ENCODE results near the gene NEDD4L.
A peak's percentile ranks its signal among the peaks of the same experiment; 100 is the strongest.

The NEDD4L gene

DNA sequence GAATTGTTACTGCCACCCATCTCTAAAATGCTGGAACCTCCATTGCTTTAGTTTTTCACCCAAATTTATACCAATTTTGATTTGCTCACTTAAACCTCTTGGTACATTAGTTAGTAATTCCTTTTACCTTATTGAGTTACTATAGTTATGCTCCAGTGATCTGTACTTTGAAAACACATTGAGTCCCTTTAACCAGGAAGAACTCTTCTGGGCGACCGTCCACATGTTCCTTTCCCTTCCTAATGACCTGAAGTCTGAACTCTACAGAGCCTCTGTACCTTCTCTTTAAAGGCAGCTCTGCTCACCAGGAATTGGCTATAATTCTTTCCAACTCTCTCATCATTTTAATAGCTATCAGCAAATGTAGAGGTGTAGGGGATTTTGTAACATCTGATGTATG is 290.0 kb downstream of the NEDD4L start:
- no peak for DNase-seq

DNA sequence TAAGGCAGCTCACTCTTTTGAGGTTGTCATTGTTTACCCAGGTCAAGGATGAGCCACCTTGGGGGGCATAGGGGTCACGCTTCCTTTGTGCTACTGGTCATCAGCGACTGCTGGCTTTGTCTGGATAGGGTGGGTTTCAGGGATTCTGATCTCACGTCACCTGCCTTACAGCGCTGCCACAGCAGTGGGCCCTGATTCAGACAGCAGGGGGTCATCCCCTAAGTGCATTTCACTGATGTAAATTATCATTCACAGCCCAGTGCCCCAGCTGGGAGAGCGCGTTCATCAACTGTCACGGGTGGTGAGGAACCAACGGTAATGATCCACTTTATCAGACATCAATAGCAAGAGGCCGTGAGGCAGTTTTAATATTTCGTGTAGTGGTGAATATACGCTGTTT is 291.2 kb downstream of the NEDD4L start:
- DNase-seq = no peak

DNA sequence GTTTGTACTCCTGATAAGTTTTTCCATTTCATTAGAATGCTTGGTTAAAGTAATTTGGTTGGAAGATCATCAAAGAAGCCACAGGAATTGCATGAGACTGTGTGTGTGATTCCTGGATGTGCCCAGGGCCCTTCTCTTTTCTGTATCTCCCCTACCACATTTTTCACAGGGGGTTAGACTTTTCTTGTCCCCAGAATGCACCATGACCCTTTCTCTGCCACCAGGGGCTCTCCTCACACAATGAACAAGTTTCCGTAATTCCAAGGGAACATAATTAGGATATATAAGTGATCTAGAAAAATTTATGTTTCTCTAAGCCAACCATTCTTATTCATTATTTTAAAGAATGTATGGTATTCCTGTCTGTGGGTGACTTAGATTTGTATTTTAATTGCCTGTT is 291.8 kb downstream of the NEDD4L start:
- DNase-seq = peak; percentile 33

DNA sequence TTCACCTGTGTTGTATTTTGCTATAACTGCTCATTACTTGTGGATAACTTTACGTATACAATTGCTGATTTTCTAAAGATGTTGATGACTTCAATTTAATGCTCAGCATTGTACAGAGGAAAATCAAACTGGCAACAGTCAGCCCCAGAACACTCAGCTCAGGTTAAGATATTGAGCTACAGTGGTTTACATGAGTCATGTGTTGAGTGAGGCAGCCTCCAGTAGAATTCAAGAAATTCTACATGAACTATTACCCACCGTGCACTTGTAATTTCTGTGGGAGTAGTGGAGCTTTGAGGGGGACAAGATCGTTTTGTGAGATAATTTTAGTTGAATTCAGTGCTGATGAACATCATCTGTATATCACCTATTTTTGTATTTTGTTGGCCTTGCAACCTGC is 292.6 kb downstream of the NEDD4L start:
- DNase-seq = peak; percentile 46

DNA sequence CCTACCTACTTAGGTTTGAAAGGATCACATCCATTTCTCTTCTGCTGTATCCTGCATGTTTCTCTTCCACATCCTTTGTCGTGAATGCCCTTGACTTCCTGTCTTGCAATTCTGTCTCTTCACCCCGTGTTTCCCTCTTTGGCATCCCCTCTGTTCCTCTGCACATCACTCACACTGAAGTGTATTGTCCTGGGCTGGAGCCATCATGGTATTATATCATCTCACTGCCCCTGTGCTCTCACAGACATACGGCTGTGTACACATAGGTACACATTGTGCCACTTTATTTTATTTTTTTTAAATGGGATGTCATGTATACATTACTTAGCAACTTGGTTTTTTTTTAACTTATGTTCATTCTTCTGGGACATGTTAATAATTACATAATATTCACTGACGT is 293.3 kb downstream of the NEDD4L start:
- DNase-seq = no peak

DNA sequence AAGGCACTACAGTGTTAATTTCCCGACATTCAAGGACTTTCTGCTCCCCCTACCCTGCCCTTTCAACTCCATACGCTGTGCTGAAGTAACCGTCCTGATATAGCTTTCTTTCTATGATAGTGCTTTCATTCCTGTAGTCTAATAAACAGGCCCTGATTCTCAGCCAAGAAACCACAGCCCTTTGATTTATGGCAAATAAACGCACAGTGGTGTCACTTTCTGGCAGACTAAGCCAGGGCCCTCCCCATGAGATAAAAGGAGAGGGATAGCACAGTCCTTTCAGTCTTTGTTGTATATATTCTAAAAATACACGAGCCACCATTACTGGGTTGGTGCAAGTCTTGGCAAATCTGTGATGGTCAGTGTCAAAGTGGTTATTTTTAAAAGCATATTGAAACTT is 293.7 kb downstream of the NEDD4L start:
- DNase-seq = peak; percentile 58

DNA sequence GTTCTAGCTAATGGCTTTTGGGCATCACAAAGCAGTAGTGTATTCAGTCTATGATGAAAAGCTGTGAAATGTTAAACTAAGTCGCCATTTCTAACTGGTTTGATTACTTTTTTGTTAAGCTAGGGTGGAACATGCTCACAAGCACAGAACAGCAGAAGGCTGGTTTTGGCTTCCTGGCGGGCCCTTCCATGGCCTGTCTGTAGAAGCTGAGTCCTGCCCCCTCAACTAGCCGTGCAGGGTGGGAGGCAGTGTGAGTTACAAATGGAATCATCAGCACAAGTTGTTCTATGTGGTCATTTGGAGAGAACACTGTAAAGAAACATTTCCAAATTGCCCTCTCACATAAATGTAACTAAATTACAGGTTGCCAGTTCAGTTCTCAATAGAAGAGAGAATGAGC is 294.1 kb downstream of the NEDD4L start:
- DNase-seq = no peak

DNA sequence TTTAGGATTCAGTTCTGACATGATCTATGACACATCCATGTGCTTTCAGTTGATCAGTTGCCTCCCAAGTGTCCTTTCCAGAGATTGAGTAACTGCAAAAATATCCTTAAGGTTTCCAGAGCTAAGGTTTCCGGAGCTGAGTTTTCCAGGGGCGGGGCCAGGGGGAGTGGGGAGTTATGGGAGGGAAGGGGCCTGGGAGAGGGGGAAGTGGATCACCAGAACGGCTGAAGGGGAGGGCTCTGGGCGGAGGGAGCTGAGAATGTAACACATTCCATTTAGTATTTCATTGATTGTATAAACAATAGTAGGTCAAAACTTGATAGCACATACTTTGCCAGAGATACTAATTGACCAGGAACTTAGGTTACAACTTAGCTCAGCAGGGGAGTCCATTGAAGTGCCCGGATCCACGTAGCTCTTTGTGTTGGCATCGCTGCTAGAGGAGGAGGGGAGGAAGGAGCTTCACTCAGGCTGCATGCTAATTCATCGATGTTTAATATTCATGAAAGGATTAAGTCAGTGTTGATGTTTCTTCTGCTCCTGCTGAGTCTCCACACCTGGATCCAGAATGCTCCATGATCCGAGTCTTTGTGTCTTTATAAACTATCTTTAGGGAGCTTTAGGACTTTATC is 295.1 kb downstream of the NEDD4L start:
- DNase-seq = peak; percentile 69

DNA sequence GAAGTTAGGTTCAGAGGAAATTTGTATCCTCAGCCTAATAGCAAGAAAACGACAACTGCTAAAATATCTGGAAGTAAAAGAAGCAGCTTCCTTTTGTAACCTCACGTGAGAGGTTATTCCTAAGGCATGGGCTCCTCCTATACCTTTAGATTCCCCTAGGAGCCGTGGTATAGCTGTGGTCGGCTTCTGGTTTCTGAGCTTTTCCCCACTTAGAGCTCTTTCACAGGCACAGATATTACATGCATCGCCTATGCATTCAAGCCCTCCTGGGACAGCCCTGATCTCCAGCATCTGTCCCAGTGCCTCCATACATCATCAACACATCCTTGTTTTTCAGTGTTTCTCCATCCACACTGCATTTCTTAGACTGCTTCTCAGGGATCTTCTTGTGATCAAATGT is 295.9 kb downstream of the NEDD4L start:
- DNase-seq = no peak

DNA sequence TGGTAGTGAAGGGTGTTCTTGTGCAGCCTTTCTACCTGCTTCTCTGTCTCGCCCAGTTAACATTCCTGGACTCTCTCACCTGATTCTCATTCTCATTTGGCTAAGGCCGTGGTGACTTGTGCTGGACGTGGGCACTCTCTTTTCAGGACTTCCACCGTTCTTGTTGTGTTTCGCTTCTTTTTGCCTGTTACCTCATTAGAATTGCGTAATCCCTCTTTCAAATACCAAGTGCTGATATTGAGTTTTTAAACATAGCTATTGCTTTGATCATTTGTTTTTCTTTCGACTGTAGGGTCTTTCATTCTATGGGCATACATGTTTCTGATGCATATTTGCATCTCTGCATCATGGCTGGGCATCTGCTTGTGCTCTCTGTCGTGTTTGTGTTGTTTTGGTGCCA is 297.9 kb downstream of the NEDD4L start:
- DNase-seq = no peak

DNA sequence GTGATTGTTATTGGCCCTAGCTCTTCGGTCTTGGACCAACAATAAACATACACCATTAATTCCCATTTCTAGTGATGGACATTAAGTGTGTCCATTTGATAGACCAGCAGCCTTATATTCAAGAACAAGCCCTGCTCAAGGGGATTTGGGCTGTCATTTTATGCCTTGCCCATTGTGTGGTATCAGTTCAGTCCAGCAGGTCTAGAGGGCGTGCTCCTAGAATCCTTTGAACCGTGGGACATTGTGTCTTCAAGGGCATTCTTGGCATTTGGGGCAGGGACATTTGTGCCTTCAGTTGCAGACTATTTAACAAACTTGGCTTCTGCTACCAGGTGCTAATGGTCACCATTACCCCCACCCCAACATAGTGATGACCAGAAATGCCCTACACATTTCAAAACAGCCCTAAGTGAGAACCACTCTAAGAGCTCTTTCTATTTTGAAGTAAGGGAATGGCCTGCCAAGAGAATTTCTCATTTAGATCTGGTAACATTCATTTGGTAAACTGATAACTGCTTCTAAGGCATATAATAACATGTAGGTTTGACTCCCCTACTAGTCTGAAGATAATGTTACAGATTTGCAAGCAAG is 300.1 kb downstream of the NEDD4L start:
- no peak for DNase-seq

DNA sequence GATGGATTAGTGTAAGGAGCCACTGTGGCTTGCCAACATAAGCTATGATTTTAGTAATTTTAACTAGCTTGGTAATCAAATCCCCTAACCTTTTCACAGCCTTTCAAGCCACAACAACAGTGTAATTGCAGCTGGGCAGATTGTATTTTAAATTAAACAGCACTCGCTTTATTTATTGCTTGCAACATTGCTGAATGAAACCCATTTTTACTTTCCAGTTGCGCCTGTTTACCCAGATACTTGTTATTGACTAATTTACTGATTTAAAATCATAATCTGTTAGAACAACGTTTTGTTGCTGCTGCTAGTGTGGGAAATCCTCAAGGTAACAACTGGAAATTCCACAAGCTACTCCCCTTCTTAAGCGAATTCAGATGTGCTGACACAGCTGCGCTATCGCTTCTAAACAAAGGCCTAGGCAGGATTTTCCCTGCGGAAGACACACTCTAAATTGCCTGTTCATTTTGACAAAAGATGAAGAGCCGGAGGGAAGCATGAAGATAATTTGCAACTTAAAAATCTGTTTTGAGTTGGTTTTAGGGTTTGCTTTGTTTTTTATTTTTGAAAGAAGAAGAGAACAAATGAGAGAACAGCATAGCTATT is 300.9 kb downstream of the NEDD4L start:
- DNase-seq = no peak

DNA sequence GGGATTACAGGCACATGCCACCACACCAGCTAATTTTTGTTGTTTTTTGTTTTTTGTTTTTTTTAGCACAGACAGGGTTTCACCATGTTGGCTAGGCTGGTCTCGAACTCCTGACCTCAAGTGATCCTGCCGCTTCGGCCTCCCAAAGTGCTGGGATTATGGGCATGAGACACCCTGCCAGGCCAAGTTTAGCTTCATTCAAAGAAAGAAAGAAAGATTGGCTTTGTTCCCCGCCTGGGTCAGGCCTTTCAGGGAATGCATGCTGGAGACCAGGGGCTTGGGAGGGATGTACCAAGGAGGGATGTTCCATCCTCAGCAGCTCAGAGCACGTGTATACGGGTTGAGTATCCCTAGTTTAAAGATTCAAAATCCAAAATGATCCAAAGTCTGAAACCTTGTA is 301.8 kb downstream of the NEDD4L start:
- no peak for DNase-seq

DNA sequence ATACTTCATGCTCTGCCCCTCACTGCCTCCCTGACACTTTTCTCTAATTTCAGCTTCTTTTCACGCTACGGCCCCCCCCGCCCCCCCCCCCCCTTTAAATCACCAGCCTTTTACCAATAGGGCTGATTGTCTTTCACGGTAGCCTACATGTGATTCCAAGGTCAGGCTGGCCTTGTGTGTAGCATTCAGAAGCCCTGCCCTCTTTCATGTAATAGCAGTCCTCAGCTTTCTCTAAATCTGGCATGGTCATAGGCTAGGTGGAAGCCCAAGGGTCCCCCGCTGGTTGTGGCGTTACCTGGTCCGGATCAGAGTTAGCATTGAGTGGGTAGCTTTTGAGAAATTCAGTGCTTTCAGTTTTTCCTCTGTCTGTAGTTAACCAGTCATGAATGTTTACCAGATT is 303.1 kb downstream of the NEDD4L start:
- no peak for DNase-seq

DNA sequence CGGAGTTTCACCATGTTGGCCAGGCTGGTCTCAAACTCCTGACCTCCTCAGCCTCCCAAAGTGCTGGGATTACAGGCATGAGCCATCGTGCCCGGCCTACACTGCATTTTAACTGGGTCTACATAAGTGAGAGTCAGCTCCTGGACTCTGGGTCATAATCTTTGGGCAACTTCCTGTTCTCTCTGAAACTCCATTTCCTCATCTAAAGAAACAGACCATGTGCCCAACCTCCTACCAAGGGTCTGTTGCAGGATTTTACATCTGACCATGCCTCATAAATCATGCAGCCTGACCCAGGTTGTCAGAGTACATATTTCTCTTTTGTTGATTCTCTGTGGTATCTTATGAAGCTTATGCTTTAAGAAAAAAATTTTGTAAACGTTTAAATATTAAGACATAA is 304.5 kb downstream of the NEDD4L start:
- no peak for DNase-seq

DNA sequence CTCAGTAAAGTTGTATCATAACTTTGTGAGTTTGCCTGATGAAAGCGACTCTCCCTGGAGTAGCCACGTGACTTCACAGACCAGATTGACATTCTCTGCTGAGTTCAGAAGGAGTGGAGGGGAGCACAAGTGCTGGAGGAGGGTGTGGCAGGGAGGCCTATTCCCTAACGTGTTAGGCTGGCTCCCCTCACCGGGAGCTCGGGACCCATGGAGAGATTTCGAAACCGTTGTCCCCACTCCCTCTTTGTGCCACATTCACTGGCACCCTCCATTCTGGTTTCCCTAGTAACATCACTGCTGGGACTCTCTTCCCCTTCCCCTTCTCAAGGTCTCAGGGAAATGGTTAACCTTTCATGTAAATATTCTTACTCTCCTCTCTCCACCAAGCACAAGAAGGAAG is 304.9 kb downstream of the NEDD4L start:
- DNase-seq = no peak

DNA sequence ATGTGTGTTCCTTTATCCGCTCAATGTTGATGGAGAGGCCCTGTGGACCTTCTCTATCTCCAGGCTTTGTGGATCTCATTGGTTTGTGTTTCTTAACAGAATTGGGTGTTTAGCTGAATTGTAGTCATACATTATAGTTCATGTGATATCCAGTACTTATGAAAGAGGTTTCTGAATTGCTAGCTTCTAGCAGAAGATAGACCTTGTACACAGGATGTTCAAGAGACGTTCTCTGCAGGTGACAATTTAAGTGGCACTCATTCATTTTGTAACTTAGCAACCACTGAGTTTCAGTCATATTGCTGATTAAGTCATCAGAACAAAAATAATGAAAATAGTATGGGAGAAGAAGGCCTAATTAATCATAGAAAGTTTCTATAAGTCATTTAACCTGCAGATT is 305.6 kb downstream of the NEDD4L start:
- DNase-seq = no peak

DNA sequence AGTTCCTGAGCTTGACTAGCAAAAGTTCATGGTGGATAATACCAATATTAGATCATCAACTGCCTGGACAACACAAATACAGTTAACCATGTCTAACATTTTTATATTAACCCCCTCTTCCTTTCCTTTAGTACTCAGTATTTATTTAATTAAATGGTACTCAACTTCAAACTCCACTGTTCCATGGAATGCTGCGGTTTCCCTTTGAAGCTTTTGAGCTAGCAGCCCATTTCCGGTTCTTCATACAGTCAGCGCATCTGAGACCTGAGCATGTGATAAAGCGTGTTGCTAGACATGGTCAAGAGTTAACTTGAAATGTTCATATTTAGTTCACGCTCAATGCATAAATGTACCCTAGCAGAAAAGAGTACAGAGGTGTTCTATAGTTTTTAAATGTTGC is 306.5 kb downstream of the NEDD4L start:
- peak; percentile 72 for DNase-seq

DNA sequence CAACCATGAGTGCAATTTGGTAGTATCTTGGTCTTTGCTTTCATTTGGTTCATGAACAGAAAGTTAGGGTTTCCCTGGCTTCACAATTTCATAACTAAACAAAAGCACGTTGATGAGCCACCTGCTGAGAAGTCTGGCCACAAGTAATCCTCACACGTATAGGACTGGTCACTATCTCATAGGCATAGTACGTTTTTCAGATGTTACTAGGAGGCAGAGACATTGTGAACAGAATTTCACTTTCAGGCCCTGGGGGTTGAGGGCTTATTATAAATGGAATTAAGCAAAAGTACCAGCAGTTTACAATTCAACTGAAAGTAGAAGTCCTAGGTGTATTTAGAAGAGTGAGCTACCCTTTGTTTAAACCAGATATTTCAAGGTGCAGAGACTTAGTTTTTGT is 307.8 kb downstream of the NEDD4L start:
- no peak for DNase-seq

DNA sequence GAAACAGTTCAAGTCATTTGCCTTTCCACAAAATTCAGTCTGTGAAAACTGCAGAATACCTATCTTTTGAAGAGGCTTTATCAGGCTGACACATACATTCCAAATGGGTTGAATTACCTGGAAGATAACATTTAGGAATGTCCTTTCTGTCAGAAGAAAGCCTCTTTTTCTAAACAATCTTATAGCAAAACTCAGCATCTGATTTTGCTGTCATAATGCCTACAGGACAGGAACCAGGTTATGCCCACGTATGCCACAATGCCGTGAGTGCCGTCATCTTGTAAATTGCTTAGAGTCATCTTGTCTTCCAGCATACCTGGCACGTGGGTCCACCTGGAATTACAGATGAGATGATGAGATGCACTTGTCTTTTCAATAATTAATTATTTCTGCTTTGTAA is 309.6 kb downstream of the NEDD4L start:
- no peak for DNase-seq

DNA sequence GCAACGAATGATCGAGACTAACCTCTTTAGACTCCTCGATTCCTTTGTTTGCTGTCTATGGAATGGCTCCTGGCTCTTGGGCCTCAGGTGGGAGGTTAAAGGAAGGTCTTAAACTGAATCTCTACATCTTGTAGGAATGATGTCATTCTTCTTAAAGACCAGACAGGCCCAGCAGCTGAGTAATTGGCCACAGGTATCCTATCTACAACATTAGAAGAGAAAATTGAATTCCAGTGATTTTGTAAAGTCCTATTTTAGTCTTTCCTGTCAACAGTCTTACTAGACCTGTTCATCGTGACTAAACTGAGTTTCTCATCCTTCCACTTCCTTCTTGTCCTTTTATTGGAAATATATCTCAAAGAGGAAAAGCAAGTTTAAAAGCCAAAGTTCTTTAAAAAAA is 310.0 kb downstream of the NEDD4L start:
- no peak for DNase-seq

DNA sequence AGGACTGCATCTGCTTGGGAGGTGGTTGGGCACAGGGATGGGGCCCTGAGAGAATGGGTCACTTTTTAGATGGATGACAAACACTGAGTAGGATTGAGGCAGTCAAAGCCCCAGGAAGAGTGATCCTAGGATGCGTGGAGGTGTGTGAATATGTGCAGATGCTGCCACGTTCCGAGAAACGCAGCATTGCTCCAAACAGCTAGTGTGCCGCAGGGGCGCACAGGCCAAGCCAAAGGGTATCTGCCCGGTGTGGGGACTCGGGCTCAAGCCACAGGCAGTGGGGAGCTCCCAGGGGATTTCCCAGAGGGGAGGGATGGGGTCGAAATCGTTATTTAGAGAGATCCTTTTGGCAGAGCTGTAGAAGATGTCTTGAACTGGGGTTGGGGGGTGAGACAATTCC is 310.8 kb downstream of the NEDD4L start:
- DNase-seq = no peak

DNA sequence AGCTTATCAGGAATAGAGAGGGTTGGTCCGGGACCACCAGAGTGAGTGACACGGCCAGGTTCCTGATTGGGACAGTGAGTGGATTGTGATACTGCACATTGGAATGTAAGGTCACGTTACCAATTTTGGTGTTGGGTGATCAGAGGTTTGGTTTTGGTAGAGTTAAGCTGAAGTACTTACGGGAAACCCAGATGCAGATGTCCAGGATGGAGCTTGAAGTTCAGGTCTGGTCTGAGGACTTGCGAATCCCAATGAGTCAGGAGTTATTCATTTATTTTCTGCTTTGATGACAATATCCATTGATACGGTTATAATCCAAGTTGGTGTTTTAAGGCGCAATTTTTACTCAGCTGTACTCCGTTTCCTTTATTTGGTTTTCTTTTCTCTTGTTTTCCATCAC is 311.2 kb downstream of the NEDD4L start:
- no peak for DNase-seq

DNA sequence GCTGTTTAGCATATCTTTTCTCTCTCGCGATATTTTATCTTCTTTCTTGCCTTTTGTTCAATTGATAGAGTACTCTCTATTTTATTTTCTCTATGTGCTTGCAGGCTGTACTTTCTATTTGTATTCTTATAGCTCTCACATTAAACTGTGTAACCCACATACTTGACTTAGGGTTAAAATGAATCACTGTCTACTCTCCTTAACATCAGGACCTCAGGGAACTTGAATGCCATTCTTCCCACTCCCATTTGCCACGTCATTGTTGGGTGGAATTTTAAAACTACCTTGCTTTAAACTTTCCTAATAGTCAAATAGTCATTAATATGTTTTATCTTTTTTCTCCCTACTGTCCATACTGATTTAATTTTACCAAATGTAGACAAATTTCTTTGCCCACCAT is 315.2 kb downstream of the NEDD4L start:
- DNase-seq = no peak

DNA sequence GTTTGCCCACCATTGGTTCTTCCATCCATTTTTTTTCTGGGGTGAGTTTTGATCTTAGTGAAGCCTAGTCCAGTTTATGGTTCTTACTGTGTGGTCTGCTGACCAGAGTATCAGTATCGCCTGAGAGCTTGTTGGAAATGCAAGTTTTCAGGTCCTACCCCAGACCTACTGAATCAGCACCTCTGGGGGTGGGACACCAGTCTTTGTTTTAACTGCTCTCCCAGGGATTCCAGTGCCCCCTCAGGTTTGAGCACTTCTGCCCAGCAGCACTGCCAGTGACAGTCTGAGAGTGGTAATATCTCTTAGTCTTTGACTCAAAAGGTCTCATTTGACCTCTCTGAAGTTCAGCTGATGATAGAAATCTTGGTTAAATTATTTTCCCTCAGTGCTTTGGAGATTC is 315.6 kb downstream of the NEDD4L start:
- no peak for DNase-seq
